H1 (cell line): Measurements from ENCODE around the gene CDK16. TPM values are rescaled to one million over a fixed set of nuclear protein-coding genes. Genes with fewer than 3 reads are reported as not detected.

Experiments used
- CTCF ChIA-PET: fragments of 300-600 bp; sonication (Branson Sonifier 250); formaldehyde crosslinking; loops from one replicate; lab custom pipeline; 2021; ENCODE audit not compliant: partially characterized antibody; lab: Charles Lee
- POLR2A ChIA-PET: fragments of 300-600 bp; sonication (Branson Sonifier 250); formaldehyde crosslinking; loops from one replicate; lab custom pipeline; 2021; ENCODE audit warnings: inconsistent platforms; ENCODE audit not compliant: partially characterized antibody; lab: Charles Lee
- DNase-seq, 2 experiments: peaks; one replicate each; pipeline versions ENCODE4 v3.0.0 to v3.0.0-alpha.2; 2010 to 2022; ENCODE audit warnings: low spot score in 2 of 2, low read depth in 1 of 2, mixed read lengths in 1 of 2
- FAIRE-seq: peaks from 2 replicates; lab custom pipeline; 2011; peaks lifted over from hg19 to GRCh38; lab: Jason Lieb, UNC
- H2AFZ ChIP-seq: 2 replicates; pipeline ENCODE4 v1.8.1; 2012; ENCODE audit warnings: low read length, inconsistent platforms
- H2AK5ac ChIP-seq: 2 replicates; pipeline ENCODE4 v1.6.1; 2013; ENCODE audit warnings: low read depth, low read length
- H2BK120ac ChIP-seq: replicated peaks from 2 replicates; pipeline ENCODE3; 2013; ENCODE audit warnings: low read depth, low read length, inconsistent platforms
- H2BK12ac ChIP-seq: 2 replicates; pipeline ENCODE4 v1.6.1; 2013; ENCODE audit warnings: low read depth, low read length
- H2BK15ac ChIP-seq: 2 replicates; pipeline ENCODE4 v1.6.1; 2013; ENCODE audit warnings: low read length
- H2BK20ac ChIP-seq: 2 replicates; pipeline ENCODE4 v1.6.1; 2013; ENCODE audit warnings: low read length
- H2BK5ac ChIP-seq: 2 replicates; pipeline ENCODE4 v1.6.1; 2013; ENCODE audit warnings: low read depth, low read length
- H3K14ac ChIP-seq: 2 replicates; pipeline ENCODE4 v1.6.1; 2013; ENCODE audit warnings: inconsistent platforms; ENCODE audit not compliant: insufficient read length
- H3K18ac ChIP-seq: 2 replicates; pipeline ENCODE4 v1.6.1; 2013; ENCODE audit warnings: low read length; ENCODE audit errors: extremely low read depth
- H3K23ac ChIP-seq: 2 replicates; pipeline ENCODE4 v1.6.1; 2013; ENCODE audit warnings: inconsistent platforms; ENCODE audit not compliant: insufficient read length
- H3K23me2 ChIP-seq: 2 replicates; pipeline ENCODE4 v1.6.1; 2013; ENCODE audit warnings: low read depth, low read length
- H3K27ac ChIP-seq: 2 replicates; pipeline ENCODE4 v1.6.1; 2011; ENCODE audit warnings: low read depth, low read length, inconsistent platforms
- H3K27me3 ChIP-seq, 4 experiments: replicated peaks in 1 of 4; 1 replicate in 1 of 4; 2 replicates in 3 of 4; pipeline versions ENCODE4 v1.6.1 to v1.8.1; 2011 to 2013; ENCODE audit warnings: low read length in 3 of 4, mild to moderate bottlenecking in 3 of 4, inconsistent platforms in 2 of 4, mixed read lengths in 2 of 4, moderate library complexity in 1 of 4; ENCODE audit not compliant: control insufficient read depth in 3 of 4, insufficient read depth in 3 of 4; ENCODE audit errors: extremely low read depth in 1 of 4
- H3K36me3 ChIP-seq, 4 experiments: 2 replicates each; pipeline versions ENCODE4 v1.6.1 to v1.8.1; 2011 to 2013; ENCODE audit warnings: mild to moderate bottlenecking in 4 of 4, low read length in 3 of 4, moderate library complexity in 2 of 4, control low read depth in 1 of 4, inconsistent platforms in 1 of 4; ENCODE audit not compliant: insufficient read depth in 4 of 4, control insufficient read depth in 2 of 4
- H3K4ac ChIP-seq: replicated peaks from 2 replicates; pipeline ENCODE3; 2013; ENCODE audit warnings: low read length, low read depth, mixed read lengths, inconsistent platforms; ENCODE audit not compliant: insufficient read length
- H3K4me1 ChIP-seq, 4 experiments: replicated peaks in 1 of 4; 1 replicate in 1 of 4; 2 replicates in 3 of 4; pipeline versions ENCODE4 v1.6.1 to v1.8.1; 2011 to 2013; ENCODE audit warnings: low read length in 3 of 4, inconsistent platforms in 2 of 4, mixed read lengths in 1 of 4; ENCODE audit not compliant: insufficient read depth in 4 of 4, control insufficient read depth in 3 of 4
- H3K4me2 ChIP-seq, 2 experiments: 2 replicates each; pipeline versions ENCODE4 v1.6.1 to v1.8.1; 2011 to 2013; ENCODE audit warnings: low read depth in 2 of 2, low read length in 2 of 2, control low read depth in 1 of 2, inconsistent platforms in 1 of 2, mild to moderate bottlenecking in 1 of 2; ENCODE audit not compliant: insufficient read depth in 1 of 2
- H3K4me3 ChIP-seq, 4 experiments: fragments of 200-600, 300-600 bp in 1 of 4; sonication (generic), shearing (Covaris generic), sonication (Bioruptor Twin) in 1 of 4; 2 replicates each; pipeline versions ENCODE4 v1.5.1 to v1.8.1; 2011 to 2016; ENCODE audit warnings: low read length in 4 of 4, low read depth in 3 of 4, control low read depth in 2 of 4, inconsistent platforms in 2 of 4, mild to moderate bottlenecking in 2 of 4, mixed read lengths in 1 of 4, moderate library complexity in 1 of 4; ENCODE audit not compliant: insufficient read depth in 2 of 4; ENCODE audit errors: extremely low read depth in 1 of 4
- H3K56ac ChIP-seq: replicated peaks from 2 replicates; pipeline ENCODE3; 2013; ENCODE audit warnings: low read depth, mild to moderate bottlenecking, mixed read lengths, low read length, inconsistent platforms; ENCODE audit not compliant: insufficient read length
- H3K79me1 ChIP-seq: 2 replicates; pipeline ENCODE4 v1.6.1; 2013; ENCODE audit warnings: low read depth, low read length, control low read depth
- H3K79me2 ChIP-seq, 2 experiments: 2 replicates each; pipeline versions ENCODE4 v1.6.1 to v1.8.1; 2012 to 2013; ENCODE audit warnings: low read length in 2 of 2, mild to moderate bottlenecking in 2 of 2, inconsistent platforms in 1 of 2; ENCODE audit not compliant: insufficient read depth in 2 of 2, control insufficient read depth in 1 of 2
- H3K9ac ChIP-seq, 4 experiments: replicated peaks in 1 of 4; 1 replicate in 1 of 4; 2 replicates in 3 of 4; pipeline versions ENCODE4 v1.6.1 to v1.8.1; 2011 to 2013; ENCODE audit warnings: low read depth in 3 of 4, low read length in 3 of 4, control low read depth in 2 of 4, mild to moderate bottlenecking in 2 of 4, moderate library complexity in 2 of 4, inconsistent platforms in 1 of 4; ENCODE audit errors: extremely low read depth in 1 of 4
- H3K9me3 ChIP-seq, 2 experiments: 2 replicates each; pipeline versions ENCODE4 v1.6.1 to v1.8.1; 2012 to 2013; ENCODE audit warnings: mild to moderate bottlenecking in 2 of 2, moderate library complexity in 2 of 2, control low read depth in 1 of 2, inconsistent platforms in 1 of 2, low read depth in 1 of 2, low read length in 1 of 2, mixed read lengths in 1 of 2; ENCODE audit not compliant: insufficient read depth in 2 of 2
- H4K20me1 ChIP-seq, 2 experiments: replicated peaks in 1 of 2; 2 replicates each; pipeline versions ENCODE3 to v1.8.1; 2011 to 2013; ENCODE audit warnings: inconsistent platforms in 2 of 2, low read length in 2 of 2, mild to moderate bottlenecking in 1 of 2; ENCODE audit not compliant: insufficient read depth in 2 of 2, control insufficient read depth in 1 of 2
- H4K5ac ChIP-seq: 2 replicates; pipeline ENCODE4 v1.6.1; 2013; ENCODE audit warnings: low read length, low read depth, mixed read lengths, inconsistent platforms; ENCODE audit not compliant: insufficient read length
- H4K8ac ChIP-seq: 2 replicates; pipeline ENCODE4 v1.8.0; 2013; ENCODE audit warnings: mild to moderate bottlenecking, moderate library complexity, low read length, inconsistent platforms; ENCODE audit not compliant: insufficient read depth; ENCODE audit errors: extremely low read depth
- H4K91ac ChIP-seq: replicated peaks from 2 replicates; pipeline ENCODE3; 2013; ENCODE audit warnings: low read length, mixed read lengths, inconsistent platforms; ENCODE audit not compliant: insufficient read length
- ASH2L ChIP-seq: fragments of 200-600, 300-600 bp; sonication (generic); IDR thresholded peaks from one replicate; pipeline ENCODE4 v1.7.1; 2017; ENCODE audit warnings: low read length
- CREB1 ChIP-seq: IDR thresholded peaks from 2 replicates; pipeline ENCODE4 v1.6.1; 2012; ENCODE audit warnings: inconsistent platforms
- RNF2 ChIP-seq: fragments of 200-900, 300-1000 bp; sonication (generic); IDR thresholded peaks from 2 replicates; pipeline ENCODE4 v1.7.1; 2016; ENCODE audit warnings: borderline replicate concordance, low read depth, mild to moderate bottlenecking, antibody characterized with exemption, low read length; ENCODE audit not compliant: poor library complexity, severe bottlenecking; ENCODE audit errors: missing control alignments
- TCF12 ChIP-seq: IDR thresholded peaks from 2 replicates; pipeline ENCODE4 v1.6.1; 2011; ENCODE audit warnings: low read depth, mild to moderate bottlenecking, low read length
- WGBS, 2 experiments: shearing (Covaris generic) in 1 of 2; methylation state at CpG; one replicate each; pipeline versions ENCODE4 v1.1.6 to v1.1.7; 2013 to 2015; ENCODE audit warnings: low lambda C conversion rate in 2 of 2, mixed read lengths in 2 of 2, inconsistent platforms in 1 of 2, low coverage in 1 of 2, missing lambda C conversion rate in 1 of 2; ENCODE audit not compliant: insufficient replicate concordance in 2 of 2, insufficient coverage in 1 of 2, insufficient read length in 1 of 2; ENCODE audit errors: extremely low coverage in 1 of 2, missing lambda C conversion rate in 1 of 2; 5-methylcytosine and 5-hydroxymethylcytosine counted together
- polyA plus RNA-seq, 7 experiments: library from polyadenylated mRNA; depleted of rRNA in 3 of 7; stranded (reverse) in 5 of 7; unstranded in 2 of 7; fragments of >200 nt in 5 of 7; fragments of 200-250 nt in 2 of 7; gene quantifications; 1 replicate in 5 of 7; 2 replicates in 1 of 7; 4 replicates in 1 of 7; pipeline versions ENCODE4 v1.2.1 to v1.2.3, GENCODE V29; 2011 to 2013; ENCODE audit warnings: missing spikeins in 2 of 7, mixed read lengths in 2 of 7
- total RNA-seq: library from RNA; stranded (reverse); fragmentation: NEBNext Ultra II Directional; extraction: Animal tissue kit (Norgen Biotek cat#: 25700); gene quantifications from 2 replicates; pipeline ENCODE4 v1.2.1, GENCODE V29; 2021

The CDK16 gene
- total and polyA plus RNA-seq, 2 of the 8 experiments (the other 6 are each of a cell fraction or from before 2014, with no cell fraction given) = 124 to 204 TPM

DNA sequence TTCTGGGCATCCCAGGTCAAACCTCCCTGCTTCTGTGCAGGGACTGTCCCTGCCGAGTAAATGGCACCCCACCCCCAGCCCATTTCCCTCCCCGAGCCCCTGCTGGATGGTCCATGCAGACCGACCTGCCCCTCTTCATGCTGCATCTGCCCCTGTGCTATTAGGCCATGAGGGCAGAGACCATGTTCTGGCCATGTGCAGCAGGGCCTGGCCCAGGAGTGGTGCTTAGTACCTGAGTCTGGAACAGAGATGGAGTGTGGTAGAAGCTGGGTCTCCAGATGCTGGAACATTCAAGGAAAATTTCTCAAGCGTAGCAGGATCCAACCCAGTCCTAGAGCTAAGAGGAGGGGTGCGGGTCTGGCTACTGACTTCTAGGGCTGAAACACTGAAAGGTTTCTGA is 40.1 kb upstream of the CDK16 start:
- no peak overlapping the region for H2BK5ac ChIP-seq
- H3K9me3 ChIP-seq = no peaks in the 10 kb centered on the region
- DNase-seq = no peak
- no peak overlapping the region for H2BK15ac ChIP-seq
- H3K79me2 ChIP-seq = no peaks in the 10 kb centered on the region
- ChIA-PET POLR2A (no interaction called here), CTCF (interaction anchor here (0.9 kb wide), 1 partner anchor 20 kb away, joined by 4 read pairs; no protein-coding TSS in a partner anchor)
- no peaks in the 10 kb centered on the region for H3K27me3 ChIP-seq
- no peak overlapping the region for H2AK5ac ChIP-seq
- H3K56ac ChIP-seq = no peak overlapping the region
- no peak overlapping the region for H3K9ac ChIP-seq
- no peak overlapping the region for H3K14ac ChIP-seq
- 100% methylated on average over 4 of the region's 5 CpGs; no CpG with 5 or more reads in 1 of the 2 experiments for WGBS, 2 experiments
- H2BK120ac ChIP-seq = no peak overlapping the region
- no peaks in the 10 kb centered on the region for H3K79me1 ChIP-seq
- no peak for FAIRE-seq
- no peak overlapping the region for H4K8ac ChIP-seq
- H2AFZ ChIP-seq = no peak overlapping the region
- no peak overlapping the region for H2BK20ac ChIP-seq
- H3K23me2 ChIP-seq = no peaks in the 10 kb centered on the region
- H4K91ac ChIP-seq = no peak overlapping the region
- no peak overlapping the region for H3K23ac ChIP-seq
- H3K4ac ChIP-seq = no peak overlapping the region
- no peaks in the 10 kb centered on the region for H3K4me1 ChIP-seq
- H2BK12ac ChIP-seq = no peak overlapping the region
- no peak overlapping the region for H4K5ac ChIP-seq
- no peak overlapping the region for H3K18ac ChIP-seq
- no peak overlapping the region for H3K27ac ChIP-seq
- TF ChIP-seq TCF12 (no peak), ASH2L (no peak), RNF2 (no peak), CREB1 (no peak)
- H3K4me2 ChIP-seq = no peak overlapping the region
- H3K4me3 ChIP-seq = no peak overlapping the region
- H3K36me3 ChIP-seq = peaks cover 4 to 50% (median 33%) of the 10 kb centered on the region in 4 experiments; a peak in 7 of 8 replicates
- H4K20me1 ChIP-seq = peaks cover 0 to 3% of the 10 kb centered on the region in 2 experiments
